GM12891 (cell line): ENCODE data around the gene RAB3C.

ENCODE experiments used
- POLR2A ChIP-seq: IDR thresholded peaks from 2 replicates; pipeline ENCODE4 v1.6.1; 2011; ENCODE audit warnings: low read depth, low read length, control low read depth
- SPI1 ChIP-seq: IDR thresholded peaks from 2 replicates; pipeline ENCODE4 v1.6.1; 2011; ENCODE audit warnings: low read depth, low read length, control low read depth
- TAF1 ChIP-seq: IDR thresholded peaks from 2 replicates; pipeline ENCODE4 v1.6.1; 2011; ENCODE audit warnings: low read depth, low read length, control low read depth

DNA sequence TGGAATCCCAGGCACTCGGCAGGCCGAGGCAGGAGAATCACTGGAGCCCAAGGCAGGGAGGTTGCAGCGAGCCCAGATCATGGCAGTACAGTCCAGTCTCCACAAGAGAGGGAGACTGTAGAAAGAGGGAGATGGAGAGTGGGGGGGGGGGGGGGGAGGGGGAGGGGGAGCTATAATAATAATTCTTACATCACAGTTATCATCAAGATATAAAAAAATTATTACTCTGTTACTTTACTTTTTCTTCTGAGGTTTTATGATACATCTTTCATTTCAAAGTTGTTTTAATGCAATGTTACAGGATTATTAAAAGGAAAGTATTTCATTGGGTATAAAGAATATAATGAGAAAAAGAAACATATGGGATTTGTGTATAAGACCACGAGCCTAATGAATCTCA, 17.8 kb upstream of the RAB3C start:
- TF ChIP-seq POLR2A (no peak), TAF1 (no peak), SPI1 (no peak)
